Smooth muscle cell (in vitro differentiated cells): ENCODE results near the gene SLC6A19. TPM values are rescaled to one million over a fixed set of nuclear protein-coding genes. Genes with fewer than 3 reads are reported as not detected.

Experiments used
- DNase-seq: peaks from one replicate; lab custom pipeline; 2025; ENCODE audit not compliant: unreplicated experiment; lab: John Stamatoyannopoulos, UW
- H2AFZ ChIP-seq: fragments of 200-600 bp; sonication (generic); 2 replicates; pipeline ENCODE4 v1.6.0; 2016; ENCODE audit warnings: antibody characterized with exemption, low read depth, mild to moderate bottlenecking
- H3F3A ChIP-seq: fragments of 200-600 bp; sonication (generic); 2 replicates; pipeline ENCODE4 v1.6.0; 2017; ENCODE audit warnings: antibody characterized with exemption, low read depth
- H3K27ac ChIP-seq: fragments of 200-600 bp; sonication (generic); 2 replicates; pipeline ENCODE4 v1.5.1; 2016; ENCODE audit warnings: low read depth, mild to moderate bottlenecking
- H3K27me3 ChIP-seq: fragments of 200-600 bp; sonication (generic); 2 replicates; pipeline ENCODE4 v1.6.1; 2016; ENCODE audit warnings: low read depth, mild to moderate bottlenecking
- H3K36me3 ChIP-seq: fragments of 200-600 bp; sonication (generic); 2 replicates; pipeline ENCODE4 v1.5.1; 2016; ENCODE audit warnings: low read depth
- H3K4me1 ChIP-seq: fragments of 200-600 bp; sonication (generic); 2 replicates; pipeline ENCODE4 v1.5.1; 2016; ENCODE audit warnings: low read depth
- H3K4me2 ChIP-seq: fragments of 200-600 bp; sonication (generic); 2 replicates; pipeline ENCODE4 v1.6.0; 2016; ENCODE audit warnings: mild to moderate bottlenecking
- H3K4me3 ChIP-seq: fragments of 200-600 bp; sonication (generic); 2 replicates; pipeline ENCODE4 v1.5.1; 2016; ENCODE audit warnings: mild to moderate bottlenecking
- H3K79me2 ChIP-seq: fragments of 200-600 bp; sonication (generic); 2 replicates; pipeline ENCODE4 v1.6.0; 2016; ENCODE audit warnings: low read depth, mild to moderate bottlenecking
- H3K9ac ChIP-seq: fragments of 200-600 bp; sonication (generic); 2 replicates; pipeline ENCODE4 v1.6.0; 2016; ENCODE audit warnings: low read depth
- H3K9me3 ChIP-seq: fragments of 200-600 bp; sonication (generic); replicated peaks from 2 replicates; pipeline ENCODE4 v1.5.1; 2016; ENCODE audit warnings: low read depth
- H4K20me1 ChIP-seq: fragments of 200-600 bp; sonication (generic); 2 replicates; pipeline ENCODE4 v1.6.0; 2016; ENCODE audit warnings: low read depth
- CTCF ChIP-seq: fragments of 200-600 bp; sonication (generic); IDR thresholded peaks from 2 replicates; pipeline ENCODE4 v1.5.1; 2017; ENCODE audit warnings: borderline replicate concordance, mild to moderate bottlenecking, antibody characterized with exemption; ENCODE audit not compliant: insufficient read depth, poor library complexity, severe bottlenecking
- WGBS: methylation state at CpG from one replicate; pipeline ENCODE4 v1.1.7; 2016; ENCODE audit warnings: low lambda C conversion rate; 5-methylcytosine and 5-hydroxymethylcytosine counted together
- polyA plus RNA-seq: library from polyadenylated mRNA; unstranded; fragments of >200 nt; fragmentation: Nextera tagmentation; extraction: Ambion mirVana; gene quantifications from 2 replicates; pipeline ENCODE4 v1.2.1, GENCODE V29; 2016
- total RNA-seq: library from RNA; depleted of rRNA; stranded (reverse); fragments of >200 nt; gene quantifications from 2 replicates; pipeline ENCODE4 v1.2.3, GENCODE V29; 2014

SLC6A19 gene
- total and polyA plus RNA-seq, 2 experiments from 2014 or later = not detected

GRCh38 chr5:1261643-1262042 is 60.2 kb downstream of the SLC6A19 start:
- no peaks in the 10 kb centered on the region for H4K20me1 ChIP-seq
- H3K27me3 ChIP-seq = no peaks in the 10 kb centered on the region
- no peak for DNase-seq
- no peak overlapping the region for H3K4me3 ChIP-seq
- no peak for TF ChIP-seq CTCF
- H3K9ac ChIP-seq = no peak overlapping the region
- H3K9me3 ChIP-seq = no peaks in the 10 kb centered on the region
- 86% methylated on average over 10 of the region's 10 CpGs for WGBS
- H3K36me3 ChIP-seq = no peaks in the 10 kb centered on the region
- no peak overlapping the region for H3K27ac ChIP-seq
- H3K4me1 ChIP-seq = no peaks in the 10 kb centered on the region
- H3K79me2 ChIP-seq = no peaks in the 10 kb centered on the region
- H2AFZ ChIP-seq = no peak overlapping the region
- no peak overlapping the region for H3K4me2 ChIP-seq
- no peaks in the 10 kb centered on the region for H3F3A ChIP-seq

GRCh38 chr5:1262381-1262780 is 61.0 kb downstream of the SLC6A19 start:
- Histone ChIP-seq H3K9me3 (no peaks in the 10 kb centered on the region), H3K79me2 (no peaks in the 10 kb centered on the region), H3F3A (no peaks in the 10 kb centered on the region), H4K20me1 (no peaks in the 10 kb centered on the region), H3K36me3 (no peaks in the 10 kb centered on the region), H3K4me3 (no peak overlapping the region), H3K27me3 (no peaks in the 10 kb centered on the region), H2AFZ (no peak overlapping the region), H3K27ac (no peak overlapping the region), H3K4me1 (no peaks in the 10 kb centered on the region), H3K9ac (no peak overlapping the region), H3K4me2 (no peak overlapping the region)
- DNase-seq = no peak
- no peak for TF ChIP-seq CTCF
- WGBS = 86% methylated on average over 1 of the region's 1 CpG

- Histone ChIP-seq H3K9ac (no peak overlapping the region), H3K4me1 (no peaks in the 10 kb centered on the region), H3K36me3 (no peaks in the 10 kb centered on the region), H3K4me2 (no peak overlapping the region), H4K20me1 (no peaks in the 10 kb centered on the region), H3F3A (no peaks in the 10 kb centered on the region), H3K27me3 (no peaks in the 10 kb centered on the region), H2AFZ (no peak overlapping the region), H3K27ac (no peak overlapping the region), H3K4me3 (no peak overlapping the region), H3K9me3 (no peaks in the 10 kb centered on the region), H3K79me2 (no peaks in the 10 kb centered on the region)
- no peak for TF ChIP-seq CTCF
- WGBS = 94% methylated on average over 18 of the region's 18 CpGs
- DNase-seq = no peak
These were observed 62.8 kb downstream of the SLC6A19 start for GRCh38 chr5:1264211-1264610.

GRCh38 chr5:1265026-1265425 is 63.6 kb downstream of the SLC6A19 start:
- Histone ChIP-seq H3K36me3 (no peaks in the 10 kb centered on the region), H3K79me2 (no peaks in the 10 kb centered on the region), H3K9me3 (no peaks in the 10 kb centered on the region), H3K27me3 (no peaks in the 10 kb centered on the region), H3K9ac (no peak overlapping the region), H3F3A (no peaks in the 10 kb centered on the region), H3K4me1 (no peaks in the 10 kb centered on the region), H3K4me3 (no peak overlapping the region), H2AFZ (no peak overlapping the region), H4K20me1 (no peaks in the 10 kb centered on the region), H3K27ac (no peak overlapping the region), H3K4me2 (no peak overlapping the region)
- no peak for DNase-seq
- 96% methylated on average over 15 of the region's 15 CpGs for WGBS
- no peak for TF ChIP-seq CTCF
